Caco-2 (cell line): ENCODE results near the gene ACAD9. TPM values are rescaled to one million over a fixed set of nuclear protein-coding genes. Genes with fewer than 3 reads are reported as not detected.

Experiments
- BruUV-seq: library from RNA; stranded (reverse); fragments of 400-500 nt; replicated peaks from 2 replicates; lab custom pipeline; 2021; lab: Mats Ljungman, UMichigan
- CTCF ChIA-PET: fragments of 300-600 bp; sonication (Branson Sonifier 250); formaldehyde crosslinking; loops from one replicate; lab custom pipeline; 2022; ENCODE audit warnings: antibody characterized with exemption; lab: Charles Lee
- POLR2A ChIA-PET: fragments of 300-600 bp; sonication (Branson Sonifier 250); formaldehyde crosslinking; loops from one replicate; lab custom pipeline; 2022; ENCODE audit warnings: antibody characterized with exemption; lab: Charles Lee
- DNase-seq, 2 experiments: peaks; one replicate each; pipeline versions ENCODE4 v3.0.0 to v3.0.0-alpha.2; 2020 to 2022
- H3K27me3 ChIP-seq: replicated peaks from 2 replicates; pipeline ENCODE4 v1.6.0; 2011; ENCODE audit warnings: low read length; ENCODE audit not compliant: control insufficient read depth, insufficient read depth
- H3K36me3 ChIP-seq: 2 replicates; pipeline ENCODE4 v1.5.1; 2011; ENCODE audit warnings: low read length; ENCODE audit not compliant: control insufficient read depth, insufficient read depth
- H3K4me1 ChIP-seq: fragments of 250-450 bp; sonication (Bioruptor Pico); 2 replicates; pipeline ENCODE4 v1.5.1; 2020; ENCODE audit warnings: mild to moderate bottlenecking
- H3K4me3 ChIP-seq: 2 replicates; pipeline ENCODE4 v1.5.1; 2011; ENCODE audit warnings: low read depth, mild to moderate bottlenecking, control low read depth, low read length
- H3K9me3 ChIP-seq: fragments of 250-450 bp; sonication (Bioruptor Pico); 2 replicates; pipeline ENCODE4 v1.5.1; 2020; ENCODE audit warnings: mild to moderate bottlenecking, moderate library complexity
- H3K27ac Mint-ChIP-seq: one replicate; pipeline ENCODE4 v1.8.0; 2022; ENCODE audit warnings: mixed read lengths; ENCODE audit not compliant: unreplicated experiment
- H3K27me3 Mint-ChIP-seq: one replicate; pipeline ENCODE4 v1.8.0; 2022; ENCODE audit warnings: mixed read lengths; ENCODE audit not compliant: insufficient read depth, unreplicated experiment
- H3K36me3 Mint-ChIP-seq: one replicate; pipeline ENCODE4 v1.8.0; 2022; ENCODE audit warnings: mild to moderate bottlenecking, mixed read lengths; ENCODE audit not compliant: insufficient read depth, unreplicated experiment
- H3K4me1 Mint-ChIP-seq: one replicate; pipeline ENCODE4 v1.8.0; 2022; ENCODE audit warnings: low read depth, mixed read lengths; ENCODE audit not compliant: unreplicated experiment
- H3K4me3 Mint-ChIP-seq: one replicate; pipeline ENCODE4 v1.8.0; 2022; ENCODE audit warnings: mild to moderate bottlenecking, moderate library complexity, mixed read lengths; ENCODE audit not compliant: unreplicated experiment
- H3K9me3 Mint-ChIP-seq: one replicate; pipeline ENCODE4 v1.8.0; 2022; ENCODE audit warnings: mixed read lengths; ENCODE audit not compliant: unreplicated experiment
- CTCF ChIP-seq, 2 experiments: fragments of 200-600 bp in 1 of 2; IDR thresholded peaks; 1 replicate in 1 of 2; 2 replicates in 1 of 2; pipeline versions ENCODE4 v1.5.1 to v1.8.0; 2011 to 2022; ENCODE audit warnings: antibody characterized with exemption in 1 of 2, control low read depth in 1 of 2, inconsistent platforms in 1 of 2, low read depth in 1 of 2, low read length in 1 of 2, mild to moderate bottlenecking in 1 of 2, moderate library complexity in 1 of 2; ENCODE audit not compliant: insufficient read depth in 1 of 2, severe bottlenecking in 1 of 2, unreplicated experiment in 1 of 2
- intact Hi-C: fragments of 100-400 bp; cut with micrococcal nuclease; formaldehyde crosslinking; loops from one replicate; pipeline ENCODE4 v1.10.0; 2022; ENCODE audit not compliant: unreplicated experiment
- total RNA-seq: library from RNA; stranded (reverse); gene quantifications from 2 replicates; pipeline ENCODE4 v1.2.3, GENCODE V29; 2022

The ACAD9 gene
- total RNA-seq, 1 experiment from 2014 or later, result 60.0 TPM

GRCh38 chr3:128859630-128860029, 19.8 kb upstream of the ACAD9 start:
- intact Hi-C loops, result no loop called here
- POLR2A ChIA-PET, result no interaction called here

GRCh38 chr3:128861491-128861890, 17.9 kb upstream of the ACAD9 start:
- Mint-ChIP-seq H3K27ac (no peak overlapping the region), H3K27me3 (no peaks in the 10 kb centered on the region), H3K9me3 (peaks cover 37% of the 10 kb centered on the region), H3K36me3 (no peaks in the 10 kb centered on the region), H3K4me3 (no peak overlapping the region), H3K4me1 (no peaks in the 10 kb centered on the region)
- intact Hi-C loops, result no loop called here
- H3K4me3 ChIP-seq, result no peak overlapping the region
- peaks cover 23% of the 10 kb centered on the region for H3K9me3 ChIP-seq
- no peak for DNase-seq
- no peaks in the 10 kb centered on the region for H3K36me3 ChIP-seq
- no peaks in the 10 kb centered on the region for H3K27me3 ChIP-seq
- ChIA-PET CTCF (no interaction called here), POLR2A (no interaction called here)
- no peaks in the 10 kb centered on the region for H3K4me1 ChIP-seq
- no peak for TF ChIP-seq CTCF (IDR thresholded peaks at IDR 0.05; ENCODE audit: insufficient read depth in 1 of 2, low read depth in 1 of 2, low read length in 1 of 2, severe bottlenecking in 1 of 2, unreplicated experiment in 1 of 2)
- no TSS peak for BruUV-seq

More at GRCh38 chr3:128859630-128860029, 19.8 kb upstream of the ACAD9 start:
- no peak overlapping the region for H3K4me3 Mint-ChIP-seq
- CTCF ChIA-PET, result no interaction called here
- H3K36me3 Mint-ChIP-seq, result no peaks in the 10 kb centered on the region
- H3K9me3 ChIP-seq, result peaks cover 30% of the 10 kb centered on the region
- no peaks in the 10 kb centered on the region for H3K4me1 Mint-ChIP-seq
- H3K27me3 Mint-ChIP-seq, result no peaks in the 10 kb centered on the region
- no TSS peak for BruUV-seq
- peak in 1 of 2 experiments; percentile 39 for DNase-seq
- TF ChIP-seq CTCF (IDR thresholded peaks at IDR 0.05; ENCODE audit: insufficient read depth in 1 of 2, low read depth in 1 of 2, low read length in 1 of 2, severe bottlenecking in 1 of 2, unreplicated experiment in 1 of 2), result no peak
- H3K4me1 ChIP-seq, result no peaks in the 10 kb centered on the region
- no peaks in the 10 kb centered on the region for H3K36me3 ChIP-seq
- no peak overlapping the region for H3K27ac Mint-ChIP-seq
- H3K4me3 ChIP-seq, result no peak overlapping the region
- H3K9me3 Mint-ChIP-seq, result peaks cover 39% of the 10 kb centered on the region
- H3K27me3 ChIP-seq, result no peaks in the 10 kb centered on the region

GRCh38 chr3:128863560-128863959, 15.9 kb upstream of the ACAD9 start:
- H3K9me3 ChIP-seq, result peaks cover 20% of the 10 kb centered on the region
- CTCF ChIA-PET, result no interaction called here
- H3K27me3 ChIP-seq, result no peaks in the 10 kb centered on the region
- intact Hi-C loops, result no loop called here
- TF ChIP-seq CTCF (IDR thresholded peaks at IDR 0.05; ENCODE audit: insufficient read depth in 1 of 2, low read depth in 1 of 2, low read length in 1 of 2, severe bottlenecking in 1 of 2, unreplicated experiment in 1 of 2), result no peak
- no peak for DNase-seq
- no peak overlapping the region for H3K4me3 Mint-ChIP-seq
- no TSS peak for BruUV-seq
- no peak overlapping the region for H3K27ac Mint-ChIP-seq
- POLR2A ChIA-PET, result no interaction called here
- no peaks in the 10 kb centered on the region for H3K36me3 Mint-ChIP-seq
- peaks cover 16% of the 10 kb centered on the region for H3K9me3 Mint-ChIP-seq
- H3K4me1 Mint-ChIP-seq, result no peaks in the 10 kb centered on the region
- H3K27me3 Mint-ChIP-seq, result no peaks in the 10 kb centered on the region
- no peaks in the 10 kb centered on the region for H3K36me3 ChIP-seq
- H3K4me1 ChIP-seq, result no peaks in the 10 kb centered on the region
- H3K4me3 ChIP-seq, result no peak overlapping the region
